ENCODE data around the gene MAP2K1.
"Not testable (repeated sequence)": the region's sequence is repeated elsewhere in the genome, so short reads cannot be mapped to it uniquely, and the experiment has no call there.

GRCh38 chr15:66465294-66465693 lies 78.6 kb downstream of the MAP2K1 start:
- not testable (repeated sequence) for TF ChIP-seq ZNF274 (IDR thresholded peaks at IDR 0.05; ENCODE audit: low read depth, low read length); SUZ12 (IDR thresholded peaks at IDR 0.05; ENCODE audit: extremely low read depth, insufficient read depth, insufficient read length); YY1 (IDR thresholded peaks at IDR 0.05; ENCODE audit: insufficient read depth, insufficient read length)

All from NT2/D1 (cell line).